GM15510 (cell line): ENCODE data around the gene UBA3.

Source experiments
- POLR2A ChIP-seq: IDR thresholded peaks from 3 replicates; pipeline ENCODE4 v1.6.1; 2011; ENCODE audit warnings: borderline replicate concordance; ENCODE audit not compliant: insufficient read length; ENCODE audit errors: extremely low read depth

The UBA3 gene

GRCh38 chr3:69110941-69111546 lies 30.9 kb upstream of the UBA3 start:
- no peak for TF ChIP-seq POLR2A

GRCh38 chr3:69108811-69109210 lies 28.6 kb upstream of the UBA3 start:
- TF ChIP-seq POLR2A: no peak

- TF ChIP-seq POLR2A: no peak
Measured at GRCh38 chr3:69107841-69108240, 27.7 kb upstream of the UBA3 start.

- no peak for TF ChIP-seq POLR2A
Measured at GRCh38 chr3:69105320-69105719, 25.2 kb upstream of the UBA3 start.

- no peak for TF ChIP-seq POLR2A
Measured at GRCh38 chr3:69104586-69104985, 24.4 kb upstream of the UBA3 start.

- TF ChIP-seq POLR2A: no peak
Measured at GRCh38 chr3:69103123-69103522, 23.0 kb upstream of the UBA3 start.

- TF ChIP-seq POLR2A: no peak
Measured at GRCh38 chr3:69102384-69102783, 22.2 kb upstream of the UBA3 start.

- TF ChIP-seq POLR2A: no peak
Measured at GRCh38 chr3:69099576-69099975, 19.4 kb upstream of the UBA3 start.

- no peak for TF ChIP-seq POLR2A
Measured at GRCh38 chr3:69097407-69098086, 17.4 kb upstream of the UBA3 start.

GRCh38 chr3:69096299-69096698 lies 16.1 kb upstream of the UBA3 start:
- no peak for TF ChIP-seq POLR2A

GRCh38 chr3:69095636-69096035 lies 15.5 kb upstream of the UBA3 start:
- TF ChIP-seq POLR2A: no peak

- TF ChIP-seq POLR2A: no peak
Measured at GRCh38 chr3:69094467-69095205, 14.5 kb upstream of the UBA3 start.

- no peak for TF ChIP-seq POLR2A
Measured at GRCh38 chr3:69092030-69092516, 11.9 kb upstream of the UBA3 start.

GRCh38 chr3:69091389-69092029 lies 11.3 kb upstream of the UBA3 start:
- TF ChIP-seq POLR2A: no peak

- no peak for TF ChIP-seq POLR2A
Measured at GRCh38 chr3:69090021-69090420, 9.9 kb upstream of the UBA3 start.

- TF ChIP-seq POLR2A: no peak
Measured at GRCh38 chr3:69088063-69088462, 7.9 kb upstream of the UBA3 start.
